ENCODE results near the gene VGLL2.

- TF ChIP-seq CTCF (IDR thresholded peaks at IDR 0.05), result no peak
- no peak for TF ChIP-seq TCF12 (IDR thresholded peaks at IDR 0.05)
- TF ChIP-seq ZBTB33 (IDR thresholded peaks at IDR 0.05; ENCODE audit: borderline replicate concordance, low read depth), result no peak
- no peak for TF ChIP-seq EZH2phosphoT487 (IDR thresholded peaks at IDR 0.05; ENCODE audit: borderline replicate concordance, low read depth)
- no peak for TF ChIP-seq EP300 (IDR thresholded peaks at IDR 0.05; ENCODE audit: borderline replicate concordance in 1 of 2, low read depth in 1 of 2, low read length in 1 of 2)
- no peak for TF ChIP-seq RXRA (IDR thresholded peaks at IDR 0.05; ENCODE audit: borderline replicate concordance, low read depth)
- TF ChIP-seq SMC3 (IDR thresholded peaks at IDR 0.05; ENCODE audit: low read depth, low read length), result no peak
- no peak for TF ChIP-seq TAF1 (IDR thresholded peaks at IDR 0.05; ENCODE audit: borderline replicate concordance, low read depth, low read length)
These were observed 38.0 kb upstream of the VGLL2 start for GRCh38 chr6:117227245-117227962.
